Measurements from ENCODE around the gene TPD52L1. TPM values are rescaled to one million over a fixed set of nuclear protein-coding genes. Genes with fewer than 3 reads are reported as not detected.
A peak's percentile ranks its signal among the peaks of the same experiment; 100 is the strongest.
"Not testable (repeated sequence)": the region's sequence is repeated elsewhere in the genome, so short reads cannot be mapped to it uniquely, and the experiment has no call there.

The TPD52L1 gene
- total RNA-seq, result 10 to 100 TPM; 41.4 to 51.7 TPM
- long read RNA-seq, donor 1, transcript TPD52L1-202 (5 exons, 2,147 nt), result major isoform, 8 of 23 reads
- long read RNA-seq, donor 1, partial matches to known transcripts, result 0 of 23 reads
- long read RNA-seq, donor 1, other reads (novel, unspliced or antisense), result 4 of 23 reads
- long read RNA-seq, donor 2, transcript TPD52L1-203 (6 exons, 1,308 nt), result minor isoform, 37 of 139 reads
- long read RNA-seq, donor 2, transcript TPD52L1-202 (5 exons, 2,147 nt), result major isoform, 51 of 139 reads
- long read RNA-seq, donor 2, transcript TPD52L1-214 (5 exons, 811 nt), result minor isoform, 5 of 139 reads
- long read RNA-seq, donor 2, transcript TPD52L1-213 (7 exons, 2,356 nt), result minor isoform, 22 of 139 reads
- long read RNA-seq, donor 2, partial matches to known transcripts, result 1 of 139 reads
- long read RNA-seq, donor 2, other reads (novel, unspliced or antisense), result 19 of 139 reads

DNA sequence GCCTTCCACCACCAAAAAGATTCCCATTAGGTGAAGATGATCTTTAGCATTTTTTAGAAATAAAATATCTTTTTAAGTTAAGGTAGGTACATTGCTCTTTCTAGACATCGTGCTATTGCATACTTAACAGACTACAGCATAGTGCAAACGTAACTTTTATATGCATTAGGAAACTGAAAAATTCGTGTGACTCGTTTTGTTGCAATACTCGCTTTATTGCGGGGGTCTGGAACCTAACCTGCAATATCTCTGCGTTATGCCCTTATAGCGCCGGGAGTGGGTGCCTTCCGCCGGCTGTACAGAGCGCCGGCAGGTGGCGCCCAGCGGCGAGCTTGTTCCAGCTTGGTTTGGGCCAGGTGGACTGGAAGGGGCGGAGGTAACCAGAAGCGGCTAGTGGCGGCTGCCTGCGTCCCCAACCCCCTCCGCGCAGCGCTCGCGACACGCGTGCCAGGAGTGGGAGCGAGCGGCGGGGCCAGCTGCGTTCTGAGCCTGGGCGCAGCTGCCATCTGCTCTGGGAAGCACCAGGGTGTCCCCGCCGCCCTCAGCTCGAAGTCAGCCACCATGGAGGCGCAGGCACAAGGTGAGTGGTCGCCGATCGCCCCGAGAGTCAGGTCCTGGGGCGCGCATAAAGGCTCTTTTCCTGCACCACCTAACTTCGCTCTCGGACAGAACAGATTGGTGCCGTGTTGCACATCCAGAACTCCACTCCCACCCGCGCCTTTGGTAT lies at the start of gene TPD52L1:
TSS of gene TPD52L1 (plus strand) at position 383 of the 727 bp plus-strand sequence. CDS start at position 562, 179 bp downstream.
- intact Hi-C loops (cut with DNase I), result loop anchor here (2.0 to 5.0 kb wide), 3 partner anchors 61 to 159 kb away; partner anchors contain the start of gene HDDC2 (in 1 of the 2)
- peak; percentile 92 for DNase-seq (ENCODE audit: low spot score)

DNA sequence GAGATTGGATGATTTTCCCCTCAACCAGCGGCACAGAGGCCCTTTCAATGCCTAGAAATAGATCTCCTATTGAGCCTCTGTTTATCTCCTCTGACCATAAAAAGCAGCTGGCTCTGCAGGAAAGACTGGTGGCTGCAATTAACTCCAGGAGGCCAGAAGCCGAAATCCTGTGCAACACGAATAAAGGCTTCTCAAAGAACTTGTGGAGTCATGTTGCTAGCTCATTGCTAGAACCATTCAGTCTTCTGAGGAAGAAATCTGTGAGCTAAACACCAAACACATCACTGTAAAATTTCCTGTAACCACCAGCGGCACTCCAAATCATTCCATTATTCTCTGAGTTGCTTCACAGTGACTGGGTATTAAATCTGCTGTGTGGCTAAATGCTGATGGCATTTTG lies 49.1 kb upstream of the TPD52L1 start:
- intact Hi-C loops (cut with DNase I), result no loop called here
- no peak for DNase-seq (ENCODE audit: low spot score)

GRCh38 chr6:125107048-125107447 lies 46.5 kb upstream of the TPD52L1 start:
- intact Hi-C loops (cut with DNase I), result no loop called here
- DNase-seq (ENCODE audit: low spot score), result no peak

DNA sequence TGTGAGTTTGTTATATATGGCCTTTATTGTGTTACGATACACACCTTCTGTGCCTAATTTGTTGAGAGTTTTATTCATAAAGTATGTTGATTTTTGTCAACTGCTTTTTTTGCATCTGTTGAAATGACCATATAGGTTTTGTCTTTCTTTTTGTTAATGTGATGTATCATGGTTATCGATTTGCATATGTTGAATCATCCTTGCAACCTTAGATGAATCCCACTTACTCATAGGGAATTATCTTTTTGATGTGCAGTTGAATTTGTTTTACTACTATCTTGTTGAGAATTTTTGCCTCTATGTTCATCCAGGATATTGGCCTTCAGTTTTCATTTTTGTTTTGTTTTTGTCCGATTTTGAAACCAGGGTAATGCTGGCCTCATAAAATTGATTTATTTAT lies 45.7 kb upstream of the TPD52L1 start:
- DNase-seq (ENCODE audit: low spot score), result no peak
- intact Hi-C loops (cut with DNase I), result no loop called here

DNA sequence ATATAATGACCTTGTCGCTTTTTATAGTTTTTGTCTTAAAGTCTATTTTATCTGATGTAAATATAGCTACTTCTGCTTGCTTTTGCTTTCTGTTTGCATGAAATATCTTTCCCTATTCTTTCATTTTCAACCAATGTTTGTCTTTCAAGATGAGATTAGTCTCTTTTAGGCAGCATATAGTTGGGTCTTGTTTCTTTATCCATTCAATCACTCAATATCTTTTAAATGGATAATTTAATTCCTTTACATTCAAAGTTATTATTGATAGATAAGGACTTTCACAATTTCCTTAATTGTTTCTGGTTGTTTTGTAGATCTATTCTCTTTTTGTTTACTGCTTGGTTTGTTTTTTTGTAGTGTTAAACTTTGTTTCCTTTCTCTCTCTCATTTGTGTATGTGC lies 43.5 kb upstream of the TPD52L1 start:
- intact Hi-C loops (cut with DNase I), result loop anchor here in 1 of 2 donors (5.0 kb wide), 1 partner anchor 238 kb away; no protein-coding TSS in a partner anchor
- DNase-seq (ENCODE audit: low spot score), result no peak

DNA sequence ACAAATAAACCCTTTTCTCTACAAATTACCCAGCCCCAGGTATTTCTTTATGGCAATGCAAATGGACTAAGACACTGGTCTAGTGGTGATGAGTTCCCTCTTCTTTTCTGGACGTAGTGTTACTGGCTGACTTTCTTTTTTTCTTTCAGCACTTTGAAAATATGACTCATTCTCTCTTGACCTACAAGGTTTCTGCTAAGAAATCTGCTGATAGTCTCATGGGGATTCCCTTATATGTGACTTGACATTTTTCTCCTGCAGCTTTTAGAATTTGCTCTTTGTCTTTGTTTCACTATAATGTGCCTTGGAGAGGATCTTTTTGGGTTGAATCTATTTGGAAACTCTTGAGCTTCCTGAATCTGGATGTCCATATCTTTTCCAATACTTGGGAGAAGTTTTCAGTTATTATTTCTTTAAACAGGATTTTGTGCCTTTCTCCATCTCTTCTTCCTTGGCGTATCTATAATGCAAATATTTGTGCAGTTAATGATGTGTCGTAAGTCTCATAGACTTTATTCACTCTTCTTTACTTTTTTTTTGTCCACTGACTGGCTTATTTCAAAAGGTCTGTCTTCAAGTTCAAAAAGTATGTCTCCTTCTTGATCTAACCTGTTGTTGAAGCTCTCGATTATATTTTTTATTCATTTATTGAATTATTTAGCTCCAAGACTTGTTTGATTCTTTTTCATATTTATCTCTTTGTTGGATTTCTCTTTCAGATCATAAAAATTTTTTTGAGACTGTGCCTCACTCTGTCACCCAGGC lies 42.2 kb upstream of the TPD52L1 start:
- intact Hi-C loops (cut with DNase I), result loop anchor here in 1 of 2 donors (5.0 kb wide), 1 partner anchor 239 kb away; no protein-coding TSS in a partner anchor
- DNase-seq (ENCODE audit: low spot score), result no peak

GRCh38 chr6:125112934-125113333 lies 40.6 kb upstream of the TPD52L1 start:
- intact Hi-C loops (cut with DNase I), result loop anchor here in 1 of 2 donors (5.0 kb wide), 1 partner anchor 241 kb away; no protein-coding TSS in a partner anchor
- DNase-seq (ENCODE audit: low spot score), result no peak

DNA sequence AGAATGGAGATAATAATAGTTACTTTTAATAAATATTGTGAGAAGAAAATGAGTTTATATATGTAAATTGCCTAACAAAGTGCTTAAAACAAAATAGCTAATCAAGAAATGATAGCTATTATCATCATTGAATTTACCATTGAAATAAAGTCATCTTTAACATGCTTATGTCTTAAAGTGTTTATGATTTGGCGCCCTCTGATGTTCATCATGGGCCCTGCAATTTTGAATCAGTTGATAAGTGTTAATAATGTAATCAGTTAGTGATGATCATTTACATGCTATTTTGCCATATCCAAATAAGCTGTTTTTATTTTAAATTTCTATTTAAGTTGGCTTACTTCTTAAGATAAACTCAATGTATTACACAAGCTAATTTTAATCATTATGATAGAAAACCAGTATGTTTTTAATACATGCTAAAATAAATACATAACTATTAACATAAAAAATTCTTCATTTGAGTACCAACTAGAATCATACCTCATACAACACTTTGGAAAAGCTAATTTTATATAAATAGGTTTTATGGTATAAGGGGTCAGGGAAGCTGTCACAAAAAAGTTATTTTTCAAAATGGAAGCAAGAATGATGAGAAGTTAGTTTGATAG lies 39.2 kb upstream of the TPD52L1 start:
- DNase-seq (ENCODE audit: low spot score), result no peak
- intact Hi-C loops (cut with DNase I), result loop anchor here in 1 of 2 donors (5.0 kb wide), 1 partner anchor 242 kb away; no protein-coding TSS in a partner anchor

- no peak for DNase-seq (ENCODE audit: low spot score)
- intact Hi-C loops (cut with DNase I), result no loop called here
These were observed 37.4 kb upstream of the TPD52L1 start for GRCh38 chr6:125116170-125116569.

DNA sequence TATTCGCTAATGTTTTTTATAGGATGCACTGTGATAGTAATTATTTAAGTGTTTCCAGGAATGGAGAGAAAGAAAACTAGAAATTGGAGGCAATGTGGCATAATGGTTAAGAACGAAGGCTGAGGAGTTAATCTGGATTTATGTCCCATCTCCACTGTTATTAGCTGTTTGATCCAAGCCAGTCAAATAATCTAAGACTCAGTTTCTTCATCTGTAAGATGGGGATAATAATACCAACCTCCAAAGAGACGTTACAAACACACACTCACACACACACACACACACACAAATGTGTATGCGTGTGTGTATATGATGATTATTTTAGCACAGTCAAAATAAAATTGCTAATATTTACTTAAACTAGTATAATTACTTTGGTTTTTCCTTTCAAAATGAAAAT lies 36.9 kb upstream of the TPD52L1 start:
- intact Hi-C loops (cut with DNase I), result no loop called here
- DNase-seq (ENCODE audit: low spot score), result no peak

GRCh38 chr6:125117818-125118217 lies 35.8 kb upstream of the TPD52L1 start:
- DNase-seq (ENCODE audit: low spot score), result no peak
- intact Hi-C loops (cut with DNase I), result no loop called here

DNA sequence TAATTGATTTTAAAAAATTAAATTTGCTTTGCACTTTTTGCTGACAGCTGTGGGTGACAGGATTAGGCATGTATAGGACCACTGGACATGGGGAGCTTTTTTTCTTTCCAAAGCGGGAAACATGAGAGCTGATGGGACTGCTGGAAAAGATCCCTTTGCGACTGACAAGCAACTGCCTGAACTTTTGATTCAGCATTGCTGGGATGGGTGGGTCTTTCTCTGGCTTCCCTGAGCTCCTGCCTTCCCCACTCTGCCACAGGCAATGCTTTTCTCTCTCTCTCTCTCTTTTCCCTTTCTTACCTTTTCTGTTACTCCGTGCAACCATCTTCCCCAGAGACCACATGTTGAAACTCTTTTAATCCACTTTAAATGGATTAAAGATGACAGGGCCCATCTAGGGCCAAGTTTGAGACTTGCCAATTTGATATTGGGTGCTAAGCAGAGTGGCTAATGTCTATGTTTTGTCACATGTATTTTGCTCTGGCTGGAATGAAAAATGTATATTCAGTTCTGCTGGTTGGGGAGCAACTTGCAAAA lies 33.5 kb upstream of the TPD52L1 start:
- no peak for DNase-seq (ENCODE audit: low spot score)
- intact Hi-C loops (cut with DNase I), result no loop called here

DNA sequence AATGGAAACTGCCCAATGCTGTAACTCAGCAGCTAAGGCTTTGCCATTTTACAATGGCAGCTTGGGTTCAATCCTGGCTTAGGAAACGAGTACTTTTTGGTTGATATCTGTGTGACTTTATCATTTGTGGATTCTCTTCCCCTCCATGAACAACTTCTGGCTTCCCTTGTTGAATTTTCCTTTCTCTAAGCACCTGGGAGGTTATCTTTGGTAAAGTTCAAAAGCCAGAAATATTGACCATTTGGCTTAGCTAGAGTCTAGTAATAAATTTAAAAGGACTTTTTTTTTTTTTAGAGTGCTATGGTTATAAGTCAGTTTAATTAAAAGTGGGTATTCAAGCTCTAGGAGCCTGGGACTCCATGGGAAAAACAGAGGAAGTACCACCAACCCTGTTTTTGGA lies 31.7 kb upstream of the TPD52L1 start:
- no peak for DNase-seq (ENCODE audit: low spot score)
- intact Hi-C loops (cut with DNase I), result no loop called here

GRCh38 chr6:125123051-125123450 lies 30.5 kb upstream of the TPD52L1 start:
- no peak for DNase-seq (ENCODE audit: low spot score)
- intact Hi-C loops (cut with DNase I), result no loop called here

- no peak for DNase-seq (ENCODE audit: low spot score)
- intact Hi-C loops (cut with DNase I), result no loop called here
These were observed 30.0 kb upstream of the TPD52L1 start for GRCh38 chr6:125123468-125124048.

- no peak for DNase-seq (ENCODE audit: low spot score)
- intact Hi-C loops (cut with DNase I), result no loop called here
These were observed 29.4 kb upstream of the TPD52L1 start for GRCh38 chr6:125124049-125124669.

GRCh38 chr6:125125856-125126255 lies 27.7 kb upstream of the TPD52L1 start:
- DNase-seq (ENCODE audit: low spot score); intact Hi-C loops (cut with DNase I): not testable (repeated sequence)

- DNase-seq (ENCODE audit: low spot score), result no peak
- intact Hi-C loops (cut with DNase I), result no loop called here
These were observed 24.2 kb upstream of the TPD52L1 start for GRCh38 chr6:125129354-125129753.
